WERI-Rb-1 (cell line): Measurements from ENCODE around the gene SMCO4.

Source experiments
- DNase-seq: peaks from one replicate; pipeline ENCODE4 v3.0.0-alpha.2; 2020
- H3K27ac ChIP-seq: fragments of 250-450 bp; sonication (Bioruptor Pico); 2 replicates; pipeline ENCODE4 v1.5.1; 2020; ENCODE audit warnings: mild to moderate bottlenecking, moderate library complexity
- H3K27me3 ChIP-seq: fragments of 250-450 bp; sonication (Bioruptor Pico); 2 replicates; pipeline ENCODE4 v1.5.1; 2021; ENCODE audit warnings: mild to moderate bottlenecking, low read depth, moderate library complexity; ENCODE audit not compliant: insufficient read depth, severe bottlenecking
- H3K36me3 ChIP-seq: fragments of 250-450 bp; sonication (Bioruptor Pico); 2 replicates; pipeline ENCODE4 v1.5.1; 2020; ENCODE audit warnings: mild to moderate bottlenecking, moderate library complexity
- H3K4me3 ChIP-seq: 2 replicates; pipeline ENCODE4 v1.5.1; 2011; ENCODE audit warnings: low read depth, mild to moderate bottlenecking, control low read depth, low read length
- H3K9me3 ChIP-seq: fragments of 250-450 bp; sonication (Bioruptor Pico); 2 replicates; pipeline ENCODE4 v1.5.1; 2021; ENCODE audit warnings: mild to moderate bottlenecking, moderate library complexity; ENCODE audit not compliant: severe bottlenecking
- TF ChIP-seq, protein P1 (sequence below): IDR thresholded peaks from 2 replicates; pipeline ENCODE4 v1.5.1; 2011; ENCODE audit warnings: low read depth, mild to moderate bottlenecking, control low read depth, inconsistent platforms, low read length

SMCO4 gene

DNA sequence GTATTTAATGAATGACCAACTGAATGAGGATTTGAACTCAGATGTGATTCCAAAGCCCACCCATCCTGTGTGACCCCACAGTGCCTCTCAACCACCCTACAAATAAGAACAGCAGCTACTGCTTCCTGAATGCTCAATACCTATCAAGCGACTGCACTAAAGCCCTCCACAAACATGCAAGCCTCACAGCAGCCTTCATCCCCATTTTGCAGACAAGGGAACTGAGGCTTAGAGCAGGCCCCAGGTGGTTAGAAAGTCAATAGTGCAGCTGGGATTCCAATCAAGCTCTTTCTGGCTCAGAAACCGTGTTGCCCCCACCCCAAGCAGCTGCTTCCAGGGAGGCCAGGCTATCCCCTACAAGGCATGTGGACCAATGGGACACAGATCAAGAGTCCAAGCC lies 57.2 kb downstream of the SMCO4 start:
- no peak overlapping the region for H3K4me3 ChIP-seq
- no peak for DNase-seq
- H3K9me3 ChIP-seq, result no peaks in the 10 kb centered on the region
- H3K36me3 ChIP-seq, result 0 out of 2 replicates have a peak, but pooled peaks cover 6% of the 10 kb centered on the region
- TF ChIP-seq, protein P1, sequence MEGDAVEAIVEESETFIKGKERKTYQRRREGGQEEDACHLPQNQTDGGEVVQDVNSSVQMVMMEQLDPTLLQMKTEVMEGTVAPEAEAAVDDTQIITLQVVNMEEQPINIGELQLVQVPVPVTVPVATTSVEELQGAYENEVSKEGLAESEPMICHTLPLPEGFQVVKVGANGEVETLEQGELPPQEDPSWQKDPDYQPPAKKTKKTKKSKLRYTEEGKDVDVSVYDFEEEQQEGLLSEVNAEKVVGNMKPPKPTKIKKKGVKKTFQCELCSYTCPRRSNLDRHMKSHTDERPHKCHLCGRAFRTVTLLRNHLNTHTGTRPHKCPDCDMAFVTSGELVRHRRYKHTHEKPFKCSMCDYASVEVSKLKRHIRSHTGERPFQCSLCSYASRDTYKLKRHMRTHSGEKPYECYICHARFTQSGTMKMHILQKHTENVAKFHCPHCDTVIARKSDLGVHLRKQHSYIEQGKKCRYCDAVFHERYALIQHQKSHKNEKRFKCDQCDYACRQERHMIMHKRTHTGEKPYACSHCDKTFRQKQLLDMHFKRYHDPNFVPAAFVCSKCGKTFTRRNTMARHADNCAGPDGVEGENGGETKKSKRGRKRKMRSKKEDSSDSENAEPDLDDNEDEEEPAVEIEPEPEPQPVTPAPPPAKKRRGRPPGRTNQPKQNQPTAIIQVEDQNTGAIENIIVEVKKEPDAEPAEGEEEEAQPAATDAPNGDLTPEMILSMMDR, result no peak
- no peak overlapping the region for H3K27ac ChIP-seq
- no peaks in the 10 kb centered on the region for H3K27me3 ChIP-seq

DNA sequence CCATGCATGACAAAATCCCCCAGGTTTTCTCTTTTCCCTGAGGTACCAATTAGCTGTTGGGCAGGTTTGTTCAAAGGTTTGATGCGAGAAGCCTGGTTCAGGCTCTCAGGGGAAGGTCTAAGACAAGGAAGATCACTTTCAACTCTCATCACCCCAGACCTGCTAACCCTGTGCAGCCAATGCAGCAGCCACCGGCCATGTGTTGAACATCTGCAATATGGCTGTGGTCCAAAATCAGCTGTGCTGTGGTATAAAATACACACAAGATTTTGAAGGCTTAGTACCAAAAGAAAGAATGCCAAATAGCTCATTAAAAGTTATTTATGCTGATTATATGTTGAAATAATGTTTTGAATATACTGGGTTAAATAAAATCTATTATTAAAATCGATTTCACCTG lies 58.5 kb downstream of the SMCO4 start:
- H3K36me3 ChIP-seq, result 0 out of 2 replicates have a peak, but pooled peaks cover 6% of the 10 kb centered on the region
- no peak overlapping the region for H3K27ac ChIP-seq
- H3K9me3 ChIP-seq, result no peaks in the 10 kb centered on the region
- H3K4me3 ChIP-seq, result no peak overlapping the region
- TF ChIP-seq, protein P1, result no peak
- no peak for DNase-seq
- no peaks in the 10 kb centered on the region for H3K27me3 ChIP-seq

DNA sequence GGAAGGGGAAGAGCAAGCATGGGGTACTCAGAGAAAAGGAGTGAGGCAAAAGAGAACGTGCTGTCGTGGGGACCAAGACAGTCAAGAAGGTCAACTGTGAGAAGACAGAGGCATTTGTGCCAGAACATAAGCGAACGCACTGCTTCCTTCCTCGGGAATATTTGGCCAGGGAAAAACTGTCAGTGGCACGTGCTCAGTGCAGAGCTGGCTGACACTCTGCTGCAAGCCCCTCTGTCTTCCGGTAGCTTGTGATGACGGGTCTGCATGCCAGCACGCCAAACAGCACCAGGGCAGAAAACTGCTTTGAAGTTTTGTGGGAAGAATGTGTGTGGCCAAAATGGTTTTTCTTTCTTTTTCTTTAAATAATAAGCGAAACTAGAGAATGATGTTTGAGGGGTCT lies 60.6 kb downstream of the SMCO4 start:
- Histone ChIP-seq H3K27me3 (no peaks in the 10 kb centered on the region), H3K4me3 (no peak overlapping the region), H3K36me3 (no peaks in the 10 kb centered on the region), H3K9me3 (no peaks in the 10 kb centered on the region), H3K27ac (no peak overlapping the region)
- DNase-seq, result no peak
- TF ChIP-seq, protein P1, result no peak

DNA sequence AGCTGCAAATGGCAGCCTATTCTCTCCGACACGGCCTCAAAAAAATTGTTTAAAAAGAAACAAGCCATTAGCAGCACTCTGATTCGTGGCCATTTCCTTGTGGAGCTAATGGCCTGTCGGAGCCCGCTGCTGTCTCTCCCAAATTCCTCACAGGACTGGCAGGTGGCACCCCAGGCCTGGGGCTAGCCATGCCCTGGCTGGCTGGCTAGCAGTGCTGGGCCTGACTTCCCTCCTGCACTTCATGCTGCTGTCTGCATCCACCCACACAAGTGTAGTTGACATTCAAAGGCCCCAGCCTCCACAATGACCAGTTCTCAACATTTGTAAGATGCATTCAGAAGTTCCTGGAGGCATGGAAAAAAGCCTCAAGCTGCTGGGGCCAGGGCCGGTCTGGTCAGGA lies 61.5 kb downstream of the SMCO4 start:
- Histone ChIP-seq H3K4me3 (no peak overlapping the region), H3K9me3 (no peaks in the 10 kb centered on the region), H3K27ac (no peak overlapping the region), H3K27me3 (no peaks in the 10 kb centered on the region), H3K36me3 (no peaks in the 10 kb centered on the region)
- TF ChIP-seq, protein P1, result no peak
- no peak for DNase-seq

DNA sequence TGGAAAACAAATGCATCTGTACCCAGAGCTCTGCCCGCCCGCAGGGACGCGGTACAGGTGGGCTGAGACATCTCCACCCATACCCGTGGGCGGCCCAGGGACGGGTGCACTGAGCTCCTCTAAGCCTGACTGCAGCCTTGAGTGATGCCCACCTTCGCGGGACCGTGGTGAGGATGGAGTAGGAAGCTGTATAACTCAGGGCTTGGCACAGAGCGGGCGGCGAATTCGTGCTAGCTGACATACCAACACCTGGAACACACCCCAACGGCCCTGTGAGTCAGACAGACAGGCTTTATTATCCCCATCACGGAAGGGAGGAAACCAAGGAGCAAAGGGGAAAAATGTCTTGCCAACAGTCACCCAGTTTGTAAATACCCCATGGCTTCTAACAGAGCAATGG lies 61.9 kb downstream of the SMCO4 start:
- DNase-seq, result no peak
- H3K27me3 ChIP-seq, result no peaks in the 10 kb centered on the region
- no peak overlapping the region for H3K4me3 ChIP-seq
- no peak overlapping the region for H3K27ac ChIP-seq
- H3K36me3 ChIP-seq, result no peaks in the 10 kb centered on the region
- TF ChIP-seq, protein P1, result no peak
- H3K9me3 ChIP-seq, result no peaks in the 10 kb centered on the region

DNA sequence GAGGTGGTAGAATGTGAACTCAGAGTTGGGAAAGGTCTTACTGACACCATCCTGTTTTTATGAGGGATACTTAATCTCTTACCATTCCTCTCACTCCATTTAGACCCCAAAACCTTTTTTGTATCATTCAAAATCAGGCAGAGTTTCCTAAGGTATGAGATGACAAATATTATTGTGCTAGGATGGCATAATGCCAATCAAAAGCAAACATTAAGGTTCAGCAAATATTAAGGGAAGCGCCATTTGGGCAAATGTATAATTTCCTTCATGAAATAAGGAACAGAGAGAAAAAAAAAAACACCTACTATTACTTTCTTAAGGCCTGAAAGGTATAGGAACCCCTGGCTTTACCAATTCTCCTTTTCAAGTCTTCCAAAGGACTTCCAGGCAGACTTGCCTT lies 62.4 kb downstream of the SMCO4 start:
- Histone ChIP-seq H3K36me3 (0 out of 2 replicates have a peak, but pooled peaks cover 3% of the 10 kb centered on the region), H3K4me3 (no peak overlapping the region), H3K27ac (no peak overlapping the region), H3K9me3 (no peaks in the 10 kb centered on the region), H3K27me3 (no peaks in the 10 kb centered on the region)
- no peak for DNase-seq
- TF ChIP-seq, protein P1, result no peak
